ENCODE data around the gene FNBP1. TPM values are rescaled to one million over a fixed set of nuclear protein-coding genes. Genes with fewer than 3 reads are reported as not detected.
A peak's percentile ranks its signal among the peaks of the same experiment; 100 is the strongest.

The FNBP1 gene
- total RNA-seq, 6 donors from 2014 or later: 34.8 to 85.4 (median 51.6) TPM

DNA sequence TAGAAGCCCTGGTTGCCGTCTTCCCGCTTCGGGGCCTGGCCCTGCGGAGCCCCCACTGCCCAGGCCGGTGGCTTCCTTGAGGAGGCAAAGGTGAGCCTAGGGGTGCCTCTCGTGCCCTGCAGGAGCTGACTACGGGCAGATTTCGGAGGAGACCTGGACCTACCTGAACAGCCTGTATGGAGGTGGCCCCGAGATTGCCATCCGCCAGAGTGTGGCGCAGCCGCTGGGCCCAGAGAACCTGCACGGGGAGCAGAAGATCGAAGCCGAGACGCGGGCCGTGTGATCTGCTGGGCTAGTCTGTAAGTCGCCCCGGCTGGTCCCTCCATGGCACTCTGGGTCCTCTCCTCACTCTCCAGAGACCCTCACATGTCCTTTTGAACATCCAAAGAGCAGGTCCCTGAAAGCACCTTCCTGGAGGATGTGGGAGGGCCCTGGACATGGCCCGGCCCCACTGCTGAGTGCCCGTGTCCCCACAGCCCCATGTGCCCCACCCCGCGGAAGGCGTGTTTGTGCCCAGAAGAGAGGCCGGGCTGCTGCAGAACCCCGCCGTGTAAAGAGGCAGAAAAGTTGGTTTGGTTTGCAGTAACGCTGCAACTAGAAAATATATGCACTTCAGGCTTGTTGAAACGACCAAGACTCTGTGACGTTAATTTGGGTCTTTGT, 162.9 kb downstream of the FNBP1 start:
- no peak for TF ChIP-seq EP300 (IDR thresholded peaks at IDR 0.05)
- no peak for TF ChIP-seq POLR2AphosphoS5 (IDR thresholded peaks at IDR 0.05)
- TF ChIP-seq POLR2A (IDR thresholded peaks at IDR 0.05): no peak
- TF ChIP-seq, protein P1, sequence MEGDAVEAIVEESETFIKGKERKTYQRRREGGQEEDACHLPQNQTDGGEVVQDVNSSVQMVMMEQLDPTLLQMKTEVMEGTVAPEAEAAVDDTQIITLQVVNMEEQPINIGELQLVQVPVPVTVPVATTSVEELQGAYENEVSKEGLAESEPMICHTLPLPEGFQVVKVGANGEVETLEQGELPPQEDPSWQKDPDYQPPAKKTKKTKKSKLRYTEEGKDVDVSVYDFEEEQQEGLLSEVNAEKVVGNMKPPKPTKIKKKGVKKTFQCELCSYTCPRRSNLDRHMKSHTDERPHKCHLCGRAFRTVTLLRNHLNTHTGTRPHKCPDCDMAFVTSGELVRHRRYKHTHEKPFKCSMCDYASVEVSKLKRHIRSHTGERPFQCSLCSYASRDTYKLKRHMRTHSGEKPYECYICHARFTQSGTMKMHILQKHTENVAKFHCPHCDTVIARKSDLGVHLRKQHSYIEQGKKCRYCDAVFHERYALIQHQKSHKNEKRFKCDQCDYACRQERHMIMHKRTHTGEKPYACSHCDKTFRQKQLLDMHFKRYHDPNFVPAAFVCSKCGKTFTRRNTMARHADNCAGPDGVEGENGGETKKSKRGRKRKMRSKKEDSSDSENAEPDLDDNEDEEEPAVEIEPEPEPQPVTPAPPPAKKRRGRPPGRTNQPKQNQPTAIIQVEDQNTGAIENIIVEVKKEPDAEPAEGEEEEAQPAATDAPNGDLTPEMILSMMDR (IDR thresholded peaks at IDR 0.05): no peak
- ATAC-seq (ENCODE audit: low FRiP score in 2 of 2) (no peak), DNase-seq (no peak)
- H3K36me3 ChIP-seq: peaks cover 5 to 31% (median 21%) of the 10 kb centered on the region in 4 donors
- H3K27ac ChIP-seq: no peak overlapping the region
- no peaks in the 10 kb centered on the region for H3K9me3 ChIP-seq
- 92 to 95% methylated on average over 25 to 30 of the region's 31 CpGs for WGBS, 2 donors
- H3K27me3 ChIP-seq: no peaks in the 10 kb centered on the region
- no peak overlapping the region for H3K4me3 ChIP-seq
- peaks cover 14 to 17% (median 16%) of the 10 kb centered on the region in 4 donors for H3K4me1 ChIP-seq

DNA sequence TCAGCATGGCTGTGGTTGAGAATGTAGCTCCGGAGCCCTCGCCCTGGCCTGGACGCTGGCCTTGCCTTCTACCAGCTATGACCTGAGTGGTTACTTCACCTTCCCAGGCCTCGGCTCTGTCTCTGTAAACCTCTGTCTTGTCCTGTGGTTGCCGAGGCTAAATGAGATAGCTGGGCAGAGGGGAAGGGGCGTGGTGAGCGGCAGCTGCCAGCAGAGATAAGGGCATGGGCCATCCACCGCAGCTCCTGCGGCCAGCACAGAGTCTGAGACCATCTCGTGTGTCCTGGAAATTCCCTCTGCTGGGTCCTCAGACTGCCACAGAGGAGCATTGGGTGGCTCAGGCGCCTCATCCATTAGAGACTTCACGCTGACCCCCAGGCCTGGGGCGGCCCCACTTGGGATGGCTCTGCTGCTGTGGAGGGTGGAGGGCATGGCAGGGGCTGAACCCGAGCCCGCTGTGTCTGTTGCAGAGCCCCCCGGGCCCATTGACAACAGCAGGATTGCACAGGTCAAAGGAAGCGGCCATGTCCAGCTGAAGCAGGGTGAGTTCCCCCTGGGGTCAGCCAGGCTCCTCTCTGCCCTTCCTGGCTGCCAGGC, 163.8 kb downstream of the FNBP1 start:
- peaks cover 4 to 7% (median 7%) of the 10 kb centered on the region in 4 donors for H3K4me1 ChIP-seq
- no peak overlapping the region for H3K4me3 ChIP-seq
- H3K27me3 ChIP-seq: no peaks in the 10 kb centered on the region
- TF ChIP-seq POLR2AphosphoS5 (IDR thresholded peaks at IDR 0.05) (no peak), POLR2A (IDR thresholded peaks at IDR 0.05) (no peak), EP300 (IDR thresholded peaks at IDR 0.05) (no peak)
- TF ChIP-seq, protein P1 (IDR thresholded peaks at IDR 0.05): no peak
- H3K27ac ChIP-seq: no peak overlapping the region
- 84% methylated on average over 15 of the region's 17 CpGs; no CpG with 5 or more reads in 1 of the 2 donors for WGBS, 2 donors
- peaks cover 5 to 40% (median 29%) of the 10 kb centered on the region in 4 donors for H3K36me3 ChIP-seq
- no peak for ATAC-seq (ENCODE audit: low FRiP score in 2 of 2)
- DNase-seq: no peak
- no peaks in the 10 kb centered on the region for H3K9me3 ChIP-seq

DNA sequence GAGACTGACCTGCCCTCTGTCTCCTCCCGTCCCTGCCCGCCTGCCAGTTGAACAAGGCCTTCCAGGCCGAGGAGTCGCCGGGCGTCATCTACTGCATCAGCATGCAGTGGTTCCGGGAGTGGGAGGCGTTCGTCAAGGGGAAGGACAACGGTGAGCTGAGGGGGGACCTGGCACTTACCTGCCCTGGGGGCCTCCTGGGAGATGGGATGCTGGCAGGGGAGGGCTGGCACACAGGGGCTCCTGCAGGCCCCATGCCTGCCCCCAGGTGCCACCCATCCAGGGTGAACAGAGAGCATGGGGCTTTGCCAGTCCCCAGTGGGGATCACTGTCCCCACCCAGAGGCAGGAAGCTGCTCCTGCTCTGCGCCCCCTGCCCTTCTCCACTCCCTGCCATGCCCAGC, 164.7 kb downstream of the FNBP1 start:
- no peaks in the 10 kb centered on the region for H3K27me3 ChIP-seq
- no peak overlapping the region for H3K27ac ChIP-seq
- TF ChIP-seq POLR2AphosphoS5 (IDR thresholded peaks at IDR 0.05): no peak
- TF ChIP-seq POLR2A (IDR thresholded peaks at IDR 0.05): no peak
- TF ChIP-seq EP300 (IDR thresholded peaks at IDR 0.05): no peak
- TF ChIP-seq, protein P1 (IDR thresholded peaks at IDR 0.05): no peak
- no peak overlapping the region for H3K4me3 ChIP-seq
- peak in 1 of 2 donors; percentile 54 for DNase-seq
- H3K36me3 ChIP-seq: peaks cover 5 to 49% (median 36%) of the 10 kb centered on the region in 4 donors
- H3K9me3 ChIP-seq: no peaks in the 10 kb centered on the region
- no peak for ATAC-seq (ENCODE audit: low FRiP score in 2 of 2)
- 93 to 100% methylated on average over 2 to 11 of the region's 11 CpGs for WGBS, 2 donors
- no peaks in the 10 kb centered on the region for H3K4me1 ChIP-seq

DNA sequence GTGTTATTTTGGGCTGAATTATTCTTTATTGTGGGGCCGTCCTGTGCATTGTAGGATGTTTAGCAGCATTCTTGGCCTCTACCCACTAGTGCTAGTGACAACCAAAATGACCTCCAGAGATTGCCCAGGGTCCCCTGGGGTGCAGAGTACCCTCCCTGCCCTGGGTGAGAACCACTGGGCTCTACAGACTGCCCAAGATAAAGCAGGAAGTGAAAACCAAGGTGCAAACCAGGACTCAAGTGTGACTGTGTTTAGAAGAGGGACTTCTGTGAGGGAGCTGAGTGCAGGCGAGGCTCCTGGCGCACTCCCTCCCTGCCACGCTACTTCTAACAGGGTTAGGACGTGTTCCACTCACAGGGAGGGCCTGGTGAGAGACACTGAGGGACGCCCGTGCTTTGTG, 166.2 kb downstream of the FNBP1 start:
- WGBS, 2 donors: 85% methylated on average over 7 of the region's 7 CpGs
- Histone ChIP-seq H3K4me3 (no peak overlapping the region), H3K27me3 (no peaks in the 10 kb centered on the region), H3K9me3 (no peaks in the 10 kb centered on the region), H3K27ac (no peak overlapping the region), H3K4me1 (no peaks in the 10 kb centered on the region), H3K36me3 (peaks cover 5 to 46% (median 36%) of the 10 kb centered on the region in 4 donors)
- no peak for TF ChIP-seq POLR2AphosphoS5 (IDR thresholded peaks at IDR 0.05)
- TF ChIP-seq EP300 (IDR thresholded peaks at IDR 0.05): no peak
- no peak for TF ChIP-seq POLR2A (IDR thresholded peaks at IDR 0.05)
- TF ChIP-seq, protein P1 (IDR thresholded peaks at IDR 0.05): no peak
- DNase-seq: no peak
- no peak for ATAC-seq (ENCODE audit: low FRiP score in 2 of 2)
